GM21447 (cell line): ENCODE results near the gene MATN3.
"Not testable (repeated sequence)": the region's sequence is repeated elsewhere in the genome, so short reads cannot be mapped to it uniquely, and the experiment has no call there.

Experiments
- ATAC-seq: cut with Tn5 transposase; IDR thresholded peaks from one replicate; pipeline ENCODE4 v1.9.1; 2021; ENCODE audit not compliant: unreplicated experiment

Gene MATN3

GRCh38 chr2:20012282-20013125, at the start of gene MATN3:
TSS of gene MATN3 (minus strand) at chr2:20012668. CDS start at chr2:20012631, 37 bp downstream.
- ATAC-seq: no peak

GRCh38 chr2:20061940-20062339, 49.5 kb upstream of the MATN3 start:
- ATAC-seq: no peak

- ATAC-seq: no peak
Observed at GRCh38 chr2:20061476-20061875, 49.0 kb upstream of the MATN3 start.

- ATAC-seq: no peak
Observed at GRCh38 chr2:20060106-20060505, 47.6 kb upstream of the MATN3 start.

- no peak for ATAC-seq
Observed at GRCh38 chr2:20057268-20057667, 44.8 kb upstream of the MATN3 start.

GRCh38 chr2:20054931-20055330, 42.5 kb upstream of the MATN3 start:
- ATAC-seq: no peak

GRCh38 chr2:20054119-20054518, 41.7 kb upstream of the MATN3 start:
- no peak for ATAC-seq

GRCh38 chr2:20052861-20053281, 40.4 kb upstream of the MATN3 start:
- ATAC-seq: no peak

GRCh38 chr2:20052229-20052851, 39.9 kb upstream of the MATN3 start:
- no peak for ATAC-seq

GRCh38 chr2:20051532-20052228, 39.2 kb upstream of the MATN3 start, which contains the start of gene LAPTM4A:
TSS of gene LAPTM4A (minus strand) at chr2:20051628. CDS start at chr2:20051520, 108 bp downstream.
- peak; percentile 94 for ATAC-seq

- peak; percentile 28 for ATAC-seq
Observed at GRCh38 chr2:20050646-20051531, 38.4 kb upstream of the MATN3 start.

- peak; percentile 28 for ATAC-seq
Observed at GRCh38 chr2:20050104-20050645, 37.7 kb upstream of the MATN3 start.

GRCh38 chr2:20049637-20050036, 37.2 kb upstream of the MATN3 start:
- no peak for ATAC-seq

- no peak for ATAC-seq
Observed at GRCh38 chr2:20048488-20049448, 36.3 kb upstream of the MATN3 start.

GRCh38 chr2:20045712-20046292, 33.3 kb upstream of the MATN3 start:
- not testable (repeated sequence) for ATAC-seq

- no peak for ATAC-seq
Observed at GRCh38 chr2:20044778-20045177, 32.3 kb upstream of the MATN3 start.

GRCh38 chr2:20042531-20042930, 30.1 kb upstream of the MATN3 start:
- no peak for ATAC-seq

GRCh38 chr2:20040489-20041172, 28.2 kb upstream of the MATN3 start:
- ATAC-seq: no peak
